Esophagus muscularis mucosa (tissue), 3 donors: ENCODE data around the gene EBF4.

Experiments used
- POLR2A ChIP-seq: fragments of 450-650 bp; IDR thresholded peaks from one replicate; pipeline ENCODE4 v1.6.1; 2017; ENCODE audit warnings: antibody characterized with exemption, moderate library complexity, mild to moderate bottlenecking, low read depth
- POLR2AphosphoS5 ChIP-seq, 2 donors: sonication (generic); formaldehyde crosslinking; IDR thresholded peaks; one replicate each; pipeline ENCODE4 v1.6.1; 2017; ENCODE audit warnings: antibody characterized with exemption in 2 of 2
- TF ChIP-seq, protein P1 (sequence below), 3 experiments: fragments of 200-600 bp in 2 of 3; fragments of 450-650 bp in 1 of 3; sonication (generic) in 2 of 3; IDR thresholded peaks; one replicate each; pipeline ENCODE4 v1.5.1; 2017 to 2019; ENCODE audit warnings: antibody characterized with exemption in 3 of 3, mild to moderate bottlenecking in 2 of 3, moderate library complexity in 1 of 3

DNA sequence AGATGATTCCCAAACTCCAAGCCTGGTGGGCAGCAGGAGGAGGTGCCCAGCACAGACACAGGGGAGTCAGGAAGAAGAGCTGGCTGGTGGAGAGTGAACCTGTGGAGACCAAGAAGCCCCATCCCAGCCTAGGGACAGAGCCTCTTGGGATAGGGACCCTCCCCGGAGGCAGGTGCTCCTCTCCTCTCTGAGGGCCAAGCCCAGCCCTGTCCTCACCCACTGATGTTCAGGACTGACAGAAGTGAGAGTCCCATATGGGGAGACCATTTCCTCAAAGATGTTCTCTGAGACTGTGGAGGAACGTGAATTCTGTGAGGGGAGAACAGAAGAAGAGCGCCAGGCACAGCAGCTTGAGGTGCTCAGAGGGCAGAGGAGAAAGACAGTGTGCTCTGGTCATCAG is 2.4 kb upstream of the EBF4 start:
- TF ChIP-seq, protein P1, sequence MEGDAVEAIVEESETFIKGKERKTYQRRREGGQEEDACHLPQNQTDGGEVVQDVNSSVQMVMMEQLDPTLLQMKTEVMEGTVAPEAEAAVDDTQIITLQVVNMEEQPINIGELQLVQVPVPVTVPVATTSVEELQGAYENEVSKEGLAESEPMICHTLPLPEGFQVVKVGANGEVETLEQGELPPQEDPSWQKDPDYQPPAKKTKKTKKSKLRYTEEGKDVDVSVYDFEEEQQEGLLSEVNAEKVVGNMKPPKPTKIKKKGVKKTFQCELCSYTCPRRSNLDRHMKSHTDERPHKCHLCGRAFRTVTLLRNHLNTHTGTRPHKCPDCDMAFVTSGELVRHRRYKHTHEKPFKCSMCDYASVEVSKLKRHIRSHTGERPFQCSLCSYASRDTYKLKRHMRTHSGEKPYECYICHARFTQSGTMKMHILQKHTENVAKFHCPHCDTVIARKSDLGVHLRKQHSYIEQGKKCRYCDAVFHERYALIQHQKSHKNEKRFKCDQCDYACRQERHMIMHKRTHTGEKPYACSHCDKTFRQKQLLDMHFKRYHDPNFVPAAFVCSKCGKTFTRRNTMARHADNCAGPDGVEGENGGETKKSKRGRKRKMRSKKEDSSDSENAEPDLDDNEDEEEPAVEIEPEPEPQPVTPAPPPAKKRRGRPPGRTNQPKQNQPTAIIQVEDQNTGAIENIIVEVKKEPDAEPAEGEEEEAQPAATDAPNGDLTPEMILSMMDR (IDR thresholded peaks at IDR 0.05) = no peak
- TF ChIP-seq POLR2AphosphoS5 (IDR thresholded peaks at IDR 0.05) (no peak), POLR2A (no peak)
